SK-N-SH (cell line): ENCODE measurements around the gene ZNF417.

ENCODE experiments used
- CHD2 ChIP-seq: fragments of 150-350 bp; IDR thresholded peaks from 2 replicates; pipeline ENCODE4 v1.6.1; 2018; ENCODE audit warnings: low read length; ENCODE audit not compliant: partially characterized antibody
- EP300 ChIP-seq, 2 experiments: IDR thresholded peaks; 2 replicates each; pipeline versions ENCODE4 v1.4.0 to v1.6.1; 2012; ENCODE audit warnings: borderline replicate concordance in 1 of 2, low read depth in 1 of 2, low read length in 1 of 2
- FOXM1 ChIP-seq: IDR thresholded peaks from 2 replicates; pipeline ENCODE4 v1.4.0; 2012; ENCODE audit warnings: low read depth, mild to moderate bottlenecking
- YY1 ChIP-seq: IDR thresholded peaks from 2 replicates; pipeline ENCODE4 v1.4.0; 2012; ENCODE audit warnings: low read depth, mild to moderate bottlenecking
- TF ChIP-seq, protein P1 (sequence below): fragments of 200-600 bp; sonication (generic); IDR thresholded peaks from 2 replicates; pipeline ENCODE4 v1.6.1; 2017; ENCODE audit warnings: antibody characterized with exemption, mild to moderate bottlenecking, moderate library complexity
- TF ChIP-seq, protein P2 (sequence below): fragments of 150-350 bp; IDR thresholded peaks from 2 replicates; pipeline ENCODE4 v1.6.1; 2017; ENCODE audit warnings: antibody characterized with exemption, low read length, low read depth, borderline replicate concordance

DNA sequence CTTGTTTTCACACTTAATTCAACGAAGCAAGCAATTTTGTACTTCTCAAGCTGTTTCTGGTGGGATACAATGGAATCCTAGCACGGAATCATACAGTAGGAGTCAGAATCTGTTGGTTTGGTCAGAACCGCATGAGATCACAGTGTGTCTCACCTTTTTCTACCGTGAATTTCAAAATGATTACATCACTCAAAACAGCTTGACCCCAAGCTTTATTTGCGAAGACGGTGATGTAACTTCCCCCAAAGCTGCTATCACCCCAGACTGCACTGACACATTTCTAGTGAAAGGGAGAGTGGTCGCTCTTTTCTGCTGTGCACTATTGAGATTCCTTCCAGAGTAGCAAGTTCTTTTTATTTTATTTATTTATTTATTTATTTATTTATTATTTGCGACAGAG, 48.4 kb upstream of the ZNF417 start:
- TF ChIP-seq, protein P1, sequence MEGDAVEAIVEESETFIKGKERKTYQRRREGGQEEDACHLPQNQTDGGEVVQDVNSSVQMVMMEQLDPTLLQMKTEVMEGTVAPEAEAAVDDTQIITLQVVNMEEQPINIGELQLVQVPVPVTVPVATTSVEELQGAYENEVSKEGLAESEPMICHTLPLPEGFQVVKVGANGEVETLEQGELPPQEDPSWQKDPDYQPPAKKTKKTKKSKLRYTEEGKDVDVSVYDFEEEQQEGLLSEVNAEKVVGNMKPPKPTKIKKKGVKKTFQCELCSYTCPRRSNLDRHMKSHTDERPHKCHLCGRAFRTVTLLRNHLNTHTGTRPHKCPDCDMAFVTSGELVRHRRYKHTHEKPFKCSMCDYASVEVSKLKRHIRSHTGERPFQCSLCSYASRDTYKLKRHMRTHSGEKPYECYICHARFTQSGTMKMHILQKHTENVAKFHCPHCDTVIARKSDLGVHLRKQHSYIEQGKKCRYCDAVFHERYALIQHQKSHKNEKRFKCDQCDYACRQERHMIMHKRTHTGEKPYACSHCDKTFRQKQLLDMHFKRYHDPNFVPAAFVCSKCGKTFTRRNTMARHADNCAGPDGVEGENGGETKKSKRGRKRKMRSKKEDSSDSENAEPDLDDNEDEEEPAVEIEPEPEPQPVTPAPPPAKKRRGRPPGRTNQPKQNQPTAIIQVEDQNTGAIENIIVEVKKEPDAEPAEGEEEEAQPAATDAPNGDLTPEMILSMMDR, result no peak
- TF ChIP-seq FOXM1, result no peak
- no peak for TF ChIP-seq EP300 (IDR thresholded peaks at IDR 0.05; ENCODE audit: borderline replicate concordance in 1 of 2, low read depth in 1 of 2, low read length in 1 of 2)
- TF ChIP-seq, protein P2, sequence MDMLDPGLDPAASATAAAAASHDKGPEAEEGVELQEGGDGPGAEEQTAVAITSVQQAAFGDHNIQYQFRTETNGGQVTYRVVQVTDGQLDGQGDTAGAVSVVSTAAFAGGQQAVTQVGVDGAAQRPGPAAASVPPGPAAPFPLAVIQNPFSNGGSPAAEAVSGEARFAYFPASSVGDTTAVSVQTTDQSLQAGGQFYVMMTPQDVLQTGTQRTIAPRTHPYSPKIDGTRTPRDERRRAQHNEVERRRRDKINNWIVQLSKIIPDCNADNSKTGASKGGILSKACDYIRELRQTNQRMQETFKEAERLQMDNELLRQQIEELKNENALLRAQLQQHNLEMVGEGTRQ, result no peak
- no peak for TF ChIP-seq YY1
- TF ChIP-seq CHD2, result no peak
